Measurements from ENCODE around the gene FBXW11. TPM values are rescaled to one million over a fixed set of nuclear protein-coding genes. Genes with fewer than 3 reads are reported as not detected.

Gene FBXW11
- total and polyA plus RNA-seq, 2 donors (not counting 1 experiment from before 2014, with no cell fraction given), result 19.7 to 62.4 TPM

- intact Hi-C loops (cut with micrococcal nuclease), result no loop called here
- Histone ChIP-seq H3K27ac (ENCODE audit: low read length in 2 of 2) (no peak overlapping the region), H3K9me3 (ENCODE audit: control extremely low read depth in 1 of 3, control insufficient read depth in 2 of 3, insufficient read depth in 1 of 3, low read length in 2 of 3) (no peaks in the 10 kb centered on the region), H4K20me1 (ENCODE audit: control insufficient read depth, insufficient read depth, low read length, poor library complexity, severe bottlenecking) (no peaks in the 10 kb centered on the region), H3K4me1 (ENCODE audit: control insufficient read depth in 2 of 2, insufficient read depth in 2 of 2, low read length in 2 of 2) (no peaks in the 10 kb centered on the region), H3K36me3 (replicated peaks in 1 of 2; ENCODE audit: control extremely low read depth in 1 of 2, control insufficient read depth in 1 of 2, extremely low read depth in 1 of 2, insufficient read depth in 2 of 2, low read length in 1 of 2) (no peaks in the 10 kb centered on the region), H3K79me2 (ENCODE audit: control insufficient read depth, insufficient read depth, low read length) (no peaks in the 10 kb centered on the region), H3K4me3 (ENCODE audit: control extremely low read depth in 1 of 5, extremely low read depth in 1 of 5, insufficient read depth in 1 of 5, low read depth in 2 of 5, low read length in 4 of 5) (no peak overlapping the region), H3K9ac (ENCODE audit: low read length) (no peak overlapping the region), H2AFZ (ENCODE audit: insufficient read depth, low read depth, low read length, poor library complexity, severe bottlenecking) (no peak overlapping the region), H3K4me2 (replicated peaks; ENCODE audit: low read depth, low read length, poor library complexity, severe bottlenecking) (no peak overlapping the region), H3K27me3 (replicated peaks in 1 of 4; ENCODE audit: control extremely low read depth in 1 of 4, control insufficient read depth in 3 of 4, insufficient read depth in 4 of 4, low read length in 3 of 4) (no peaks in the 10 kb centered on the region)
- ChIA-PET CTCF (no interaction called here), POLR2A (no interaction called here)
- no peaks in the 10 kb centered on the region for H3K9me3 Mint-ChIP-seq (ENCODE audit: insufficient read depth)
- no peak overlapping the region for H3K4me3 Mint-ChIP-seq
- DNase-seq, result no peak
- no peak for ATAC-seq (ENCODE audit: low read depth)
- no peaks in the 10 kb centered on the region for H3K4me1 Mint-ChIP-seq
- WGBS (ENCODE audit: insufficient coverage), result 100% methylated on average over 2 of the region's 3 CpGs
- no peak overlapping the region for H3K27ac Mint-ChIP-seq
- TF ChIP-seq CTCF (IDR thresholded peaks at IDR 0.05) (no peak), EZH2 (IDR thresholded peaks at IDR 0.05; ENCODE audit: borderline replicate concordance, insufficient read depth, low read depth, low read length, poor library complexity, severe bottlenecking) (no peak)
- H3K27me3 Mint-ChIP-seq, result no peaks in the 10 kb centered on the region
Measured at GRCh38 chr5:171847026-171847425, 159.4 kb downstream of the FBXW11 start.

GRCh38 chr5:171846323-171846722, 160.1 kb downstream of the FBXW11 start:
- H2AFZ ChIP-seq (ENCODE audit: insufficient read depth, low read depth, low read length, poor library complexity, severe bottlenecking), result no peak overlapping the region
- no peak for ATAC-seq (ENCODE audit: low read depth)
- no peak overlapping the region for H3K27ac Mint-ChIP-seq
- no peaks in the 10 kb centered on the region for H3K9me3 ChIP-seq (ENCODE audit: control extremely low read depth in 1 of 3, control insufficient read depth in 2 of 3, insufficient read depth in 1 of 3, low read length in 2 of 3)
- H3K27me3 ChIP-seq (replicated peaks in 1 of 4; ENCODE audit: control extremely low read depth in 1 of 4, control insufficient read depth in 3 of 4, insufficient read depth in 4 of 4, low read length in 3 of 4), result no peaks in the 10 kb centered on the region
- ChIA-PET POLR2A (no interaction called here), CTCF (no interaction called here)
- no peaks in the 10 kb centered on the region for H3K36me3 ChIP-seq (replicated peaks in 1 of 2; ENCODE audit: control extremely low read depth in 1 of 2, control insufficient read depth in 1 of 2, extremely low read depth in 1 of 2, insufficient read depth in 2 of 2, low read length in 1 of 2)
- H3K9ac ChIP-seq (ENCODE audit: low read length), result no peak overlapping the region
- 50% methylated on average over 8 of the region's 10 CpGs for WGBS (ENCODE audit: insufficient coverage)
- H3K27me3 Mint-ChIP-seq, result no peaks in the 10 kb centered on the region
- intact Hi-C loops (cut with micrococcal nuclease), result no loop called here
- TF ChIP-seq EZH2 (IDR thresholded peaks at IDR 0.05; ENCODE audit: borderline replicate concordance, insufficient read depth, low read depth, low read length, poor library complexity, severe bottlenecking) (no peak), CTCF (IDR thresholded peaks at IDR 0.05) (no peak)
- no peaks in the 10 kb centered on the region for H3K9me3 Mint-ChIP-seq (ENCODE audit: insufficient read depth)
- no peaks in the 10 kb centered on the region for H3K79me2 ChIP-seq (ENCODE audit: control insufficient read depth, insufficient read depth, low read length)
- no peak overlapping the region for H3K4me3 Mint-ChIP-seq
- no peaks in the 10 kb centered on the region for H4K20me1 ChIP-seq (ENCODE audit: control insufficient read depth, insufficient read depth, low read length, poor library complexity, severe bottlenecking)
- H3K4me1 ChIP-seq (ENCODE audit: control insufficient read depth in 2 of 2, insufficient read depth in 2 of 2, low read length in 2 of 2), result no peaks in the 10 kb centered on the region
- H3K4me3 ChIP-seq (ENCODE audit: control extremely low read depth in 1 of 5, extremely low read depth in 1 of 5, insufficient read depth in 1 of 5, low read depth in 2 of 5, low read length in 4 of 5), result no peak overlapping the region
- H3K4me1 Mint-ChIP-seq, result no peaks in the 10 kb centered on the region
- no peak overlapping the region for H3K4me2 ChIP-seq (replicated peaks; ENCODE audit: low read depth, low read length, poor library complexity, severe bottlenecking)
- no peak overlapping the region for H3K27ac ChIP-seq (ENCODE audit: low read length in 2 of 2)
- no peak for DNase-seq
